Esophagus squamous epithelium (tissue), 5 donors: ENCODE measurements around the gene ENOX1. TPM values are rescaled to one million over a fixed set of nuclear protein-coding genes. Genes with fewer than 3 reads are reported as not detected.

Experiments used
- DNase-seq: peaks from one replicate; lab custom pipeline; 2025; lab: John Stamatoyannopoulos, UW
- H3K27ac ChIP-seq, 4 donors: fragments of 200-600 bp; sonication (generic); one replicate each; pipeline ENCODE4 v1.5.1; 2016 to 2019; ENCODE audit warnings: mild to moderate bottlenecking in 1 of 4
- H3K27me3 ChIP-seq, 4 donors: fragments of 200-600 bp; sonication (generic); 1 replicate in 3 of 4; 2 replicates in 1 of 4; pipeline versions ENCODE4 v1.5.1 to v1.6.0; 2017 to 2021; ENCODE audit warnings: antibody characterized with exemption in 1 of 4
- H3K36me3 ChIP-seq, 3 donors: fragments of 200-600 bp; sonication (generic); one replicate each; pipeline ENCODE4 v1.5.1; 2016 to 2019
- H3K4me1 ChIP-seq, 3 donors: fragments of 200-600 bp; sonication (generic); one replicate each; pipeline ENCODE4 v1.5.1; 2017 to 2019
- H3K4me3 ChIP-seq, 4 donors: fragments of 200-600 bp; sonication (generic); 1 replicate in 3 of 4; 2 replicates in 1 of 4; pipeline ENCODE4 v1.5.1; 2016 to 2019; ENCODE audit warnings: mild to moderate bottlenecking in 2 of 4, moderate library complexity in 1 of 4
- H3K9me3 ChIP-seq, 3 donors: fragments of 200-600 bp; sonication (generic); one replicate each; pipeline ENCODE4 v1.5.1; 2016 to 2019
- CTCF ChIP-seq, 6 experiments: fragments of 450-650 bp in 4 of 6; fragments of 200-600 bp in 2 of 6; sonication (generic) in 2 of 6; IDR thresholded peaks; one replicate each; pipeline ENCODE4 v1.5.1; 2016 to 2019; ENCODE audit warnings: antibody characterized with exemption in 6 of 6, mild to moderate bottlenecking in 4 of 6, moderate library complexity in 4 of 6
- POLR2A ChIP-seq, 4 donors: fragments of 450-650 bp; IDR thresholded peaks; one replicate each; pipeline ENCODE4 v1.6.1; 2017; ENCODE audit warnings: antibody characterized with exemption in 4 of 4, mild to moderate bottlenecking in 4 of 4, moderate library complexity in 3 of 4
- WGBS, 2 donors: methylation state at CpG; one replicate each; pipeline ENCODE4 v1.1.5; 2018; 5-methylcytosine and 5-hydroxymethylcytosine counted together
- intact Hi-C: fragments of 100-400 bp; cut with DNase I; formaldehyde crosslinking; loops from one replicate; pipeline ENCODE4 v1.15.0; 2022
- total RNA-seq, 4 donors: library from RNA; depleted of rRNA; stranded (reverse); fragments of >200 nt; gene quantifications; one replicate each; pipeline ENCODE4 v1.1.0, GENCODE V29; 2016
- donor health status: DM: yes; HTN: yes; CAD: no.

The ENOX1 gene
- total RNA-seq, 4 donors from 2014 or later = 0.48 to 0.76 TPM; not detected in 2

DNA sequence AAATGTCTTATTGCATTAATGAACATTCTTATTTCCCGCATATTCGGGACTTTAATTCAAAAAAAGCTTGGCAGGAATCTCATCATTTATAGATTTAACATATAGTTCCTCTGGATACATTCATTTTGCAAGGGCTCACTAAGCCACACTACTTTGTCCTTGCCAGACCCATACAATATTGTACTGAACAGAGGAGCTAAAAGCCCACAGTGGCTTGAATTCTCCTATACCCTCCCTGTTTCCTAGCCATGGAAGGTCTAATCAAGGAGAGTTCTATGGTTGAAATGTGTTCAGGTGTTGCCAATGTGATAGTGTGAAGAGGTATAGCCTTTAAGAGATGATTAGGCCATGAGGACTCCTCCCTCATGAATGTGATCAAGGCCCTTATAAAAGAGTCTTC is 298.9 kb downstream of the ENOX1 start:
- Histone ChIP-seq H3K27me3 (no peaks in the 10 kb centered on the region), H3K4me3 (no peak overlapping the region), H3K27ac (no peak overlapping the region), H3K9me3 (no peaks in the 10 kb centered on the region), H3K4me1 (no peaks in the 10 kb centered on the region), H3K36me3 (no peaks in the 10 kb centered on the region)
- TF ChIP-seq POLR2A (IDR thresholded peaks at IDR 0.05) = no peak
- no peak for TF ChIP-seq CTCF (IDR thresholded peaks at IDR 0.05)
- 84 to 95% methylated on average over 2 of the region's 2 CpGs for WGBS, 2 donors
- no peak for DNase-seq
- intact Hi-C loops = no loop called here

- intact Hi-C loops = no loop called here
- Histone ChIP-seq H3K9me3 (no peaks in the 10 kb centered on the region), H3K4me3 (no peak overlapping the region), H3K36me3 (no peaks in the 10 kb centered on the region), H3K27me3 (no peaks in the 10 kb centered on the region), H3K4me1 (no peaks in the 10 kb centered on the region), H3K27ac (no peak overlapping the region)
- TF ChIP-seq POLR2A (IDR thresholded peaks at IDR 0.05) = no peak
- TF ChIP-seq CTCF (IDR thresholded peaks at IDR 0.05) = no peak
- no peak for DNase-seq
- 53 to 56% methylated on average over 3 of the region's 3 CpGs for WGBS, 2 donors
Observed at GRCh38 chr13:43487461-43487860, 299.3 kb downstream of the ENOX1 start.

GRCh38 chr13:43484432-43485225 is 302.1 kb downstream of the ENOX1 start:
- Histone ChIP-seq H3K4me1 (no peaks in the 10 kb centered on the region), H3K4me3 (no peak overlapping the region), H3K36me3 (no peaks in the 10 kb centered on the region), H3K27me3 (no peaks in the 10 kb centered on the region), H3K27ac (no peak overlapping the region), H3K9me3 (no peaks in the 10 kb centered on the region)
- no peak for DNase-seq
- WGBS, 2 donors = 59 to 78% methylated on average over 2 of the region's 2 CpGs
- intact Hi-C loops = no loop called here
- TF ChIP-seq POLR2A (IDR thresholded peaks at IDR 0.05) (no peak), CTCF (IDR thresholded peaks at IDR 0.05) (no peak)

DNA sequence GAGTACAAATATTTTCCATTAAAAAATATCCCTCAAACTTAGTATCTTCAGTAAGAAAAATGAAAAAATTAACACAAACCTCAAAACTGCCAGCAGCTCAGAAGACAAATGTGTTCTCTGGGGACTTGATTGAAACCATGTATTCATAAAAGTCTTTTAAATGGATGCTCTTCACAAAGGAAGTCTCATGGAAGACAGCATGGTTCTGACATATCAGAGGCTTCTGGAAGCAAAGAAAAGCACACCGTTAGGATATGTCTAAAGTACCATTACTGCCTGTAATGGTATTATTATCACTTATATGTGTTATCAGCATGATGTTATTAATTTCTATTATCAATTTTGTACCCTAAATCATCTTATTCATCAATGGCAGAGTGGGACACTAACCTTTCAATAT is 302.8 kb downstream of the ENOX1 start:
- Histone ChIP-seq H3K27me3 (no peaks in the 10 kb centered on the region), H3K4me3 (no peak overlapping the region), H3K36me3 (no peaks in the 10 kb centered on the region), H3K27ac (no peak overlapping the region), H3K9me3 (no peaks in the 10 kb centered on the region), H3K4me1 (no peaks in the 10 kb centered on the region)
- intact Hi-C loops = no loop called here
- DNase-seq = no peak
- TF ChIP-seq POLR2A (IDR thresholded peaks at IDR 0.05) (no peak), CTCF (IDR thresholded peaks at IDR 0.05) (no peak)
- WGBS, 2 donors = 83 to 84% methylated on average over 1 of the region's 1 CpG

DNA sequence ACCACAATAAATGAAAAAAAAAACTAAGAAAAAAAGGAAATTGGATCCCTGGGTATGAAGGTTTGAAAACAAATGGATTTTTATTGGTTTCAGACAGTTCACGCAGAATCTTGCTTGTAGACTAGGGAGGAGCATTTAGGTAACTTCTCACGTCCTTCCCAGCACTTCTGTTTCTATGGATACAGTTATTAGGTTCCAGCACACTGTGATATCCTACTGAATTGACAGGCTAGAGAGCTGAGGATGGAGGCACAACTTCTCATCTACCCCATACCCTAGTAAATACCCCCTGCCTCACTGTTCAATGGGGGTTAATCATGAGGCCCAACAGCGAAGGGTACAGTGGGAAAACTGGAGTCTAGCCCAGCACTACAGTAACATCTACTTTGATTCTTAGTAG is 304.1 kb downstream of the ENOX1 start:
- 80 to 97% methylated on average over 3 of the region's 3 CpGs for WGBS, 2 donors
- no peak for DNase-seq
- Histone ChIP-seq H3K36me3 (no peaks in the 10 kb centered on the region), H3K4me3 (no peak overlapping the region), H3K4me1 (no peaks in the 10 kb centered on the region), H3K27ac (no peak overlapping the region), H3K27me3 (no peaks in the 10 kb centered on the region), H3K9me3 (no peaks in the 10 kb centered on the region)
- intact Hi-C loops = no loop called here
- TF ChIP-seq CTCF (IDR thresholded peaks at IDR 0.05) (no peak), POLR2A (IDR thresholded peaks at IDR 0.05) (no peak)
